AG08395 (cell line): ENCODE data around the gene CADM4.
A peak's percentile ranks its signal among the peaks of the same experiment; 100 is the strongest.

Experiments used
- DNase-seq: peaks from one replicate; pipeline ENCODE4 v3.0.0; 2012; ENCODE audit warnings: mixed read lengths, low spot score

The CADM4 gene

GRCh38 chr19:43582495-43582894 is 57.2 kb downstream of the CADM4 start:
- no peak for DNase-seq

- DNase-seq: no peak
Measured at GRCh38 chr19:43581467-43581866, 58.2 kb downstream of the CADM4 start.

DNA sequence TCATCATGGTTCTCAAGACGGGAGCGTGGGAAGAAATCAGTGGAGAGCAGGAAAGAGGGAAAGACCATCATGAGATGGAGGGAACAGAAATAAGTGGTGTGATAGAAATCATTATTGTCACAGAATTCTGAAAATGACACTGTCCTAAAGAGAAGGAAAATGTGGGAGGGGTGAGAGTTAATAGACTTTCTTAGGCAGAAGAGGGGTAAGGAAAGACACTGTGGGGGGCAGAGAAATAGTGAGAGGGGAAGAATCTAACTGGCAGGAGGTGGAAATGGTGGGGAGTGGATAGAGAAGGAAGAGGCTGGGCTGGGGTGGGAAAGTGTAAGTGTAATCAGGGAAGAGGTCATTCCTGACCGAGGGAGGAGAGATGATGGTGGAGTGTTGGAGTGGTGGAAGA is 60.9 kb downstream of the CADM4 start:
- no peak for DNase-seq

- no peak for DNase-seq
Measured at GRCh38 chr19:43575955-43576878, 63.4 kb downstream of the CADM4 start.

GRCh38 chr19:43575156-43575950 is 64.3 kb downstream of the CADM4 start, which contains the start of the genes PINLYP and XRCC1:
Gene PINLYP, plus strand, starts transcription at chr19:43575801. Its CDS starts 1,391 bp downstream, at chr19:43577192.
Gene XRCC1, minus strand, starts transcription at chr19:43575527. Its CDS starts 69 bp downstream, at chr19:43575458.
- DNase-seq: peak; percentile 99

- DNase-seq: no peak
Measured at GRCh38 chr19:43574424-43575155, 65.1 kb downstream of the CADM4 start.
